ENCODE results near the gene ATG2B. TPM values are rescaled to one million over a fixed set of nuclear protein-coding genes. Genes with fewer than 3 reads are reported as not detected.

Gene ATG2B
- total RNA-seq, 5 donors from 2014 or later (not counting 1 experiment from before 2014, with no cell fraction given), result 27.7 to 37.3 (median 31.5) TPM

- CTCF ChIA-PET, result no interaction called here
- Histone ChIP-seq H3K4me3 (ENCODE audit: control insufficient read depth in 1 of 2, extremely low read depth in 1 of 2, low read length in 1 of 2) (no peak overlapping the region), H3K27ac (ENCODE audit: low read length) (no peak overlapping the region), H3K9me3 (no peaks in the 10 kb centered on the region), H3K27me3 (replicated peaks in 1 of 2; ENCODE audit: control insufficient read depth in 2 of 2, extremely low read depth in 1 of 2, insufficient read depth in 2 of 2, low read length in 1 of 2) (no peaks in the 10 kb centered on the region), H3K36me3 (ENCODE audit: control insufficient read depth in 2 of 2, extremely low read depth in 1 of 2, insufficient read depth in 1 of 2, low read length in 1 of 2) (peaks cover 0 to 4% of the 10 kb centered on the region in 2 donors), H3K4me1 (ENCODE audit: control insufficient read depth in 1 of 2, extremely low read depth in 1 of 2, insufficient read depth in 2 of 2, low read length in 2 of 2) (peaks cover 13% of the 10 kb centered on the region in 2 experiments)
- POLR2A ChIA-PET, result no interaction called here
- ATAC-seq (replicated peaks in 1 of 4), result no peak
- peaks cover 43 to 47% (median 45%) of the 10 kb centered on the region in 3 donors for H3K4me1 Mint-ChIP-seq
- no peaks in the 10 kb centered on the region for H3K27me3 Mint-ChIP-seq
- H3K27ac Mint-ChIP-seq, result no peak overlapping the region
- WGBS (ENCODE audit: insufficient coverage), result 100% methylated on average over 1 of the region's 1 CpG
- no peak overlapping the region for H3K4me3 Mint-ChIP-seq
- DNase-seq, result no peak
- peaks cover 17% of the 10 kb centered on the region for H3K36me3 Mint-ChIP-seq
- peaks cover 0 to 5% (median 0%) of the 10 kb centered on the region in 3 donors for H3K9me3 Mint-ChIP-seq
These were observed 5.4 kb upstream of the ATG2B start for GRCh38 chr14:96368534-96368933.

- ATAC-seq (replicated peaks in 1 of 4), result no peak
- POLR2A ChIA-PET, result interaction anchor here in 1 of 2 donors (0.6 kb wide), 1 partner anchor 24 kb away, joined by 3 read pairs; no protein-coding TSS in a partner anchor
- peaks cover 20% of the 10 kb centered on the region for H3K36me3 Mint-ChIP-seq
- H3K27ac ChIP-seq (ENCODE audit: low read length), result no peak overlapping the region
- WGBS (ENCODE audit: insufficient coverage), result 100% methylated on average over 1 of the region's 1 CpG
- H3K4me3 Mint-ChIP-seq, result peak overlapping the region; percentile 86 to 89 (median 86)
- peak overlapping the region in 1 of 2 donors; percentile 42 for H3K27ac Mint-ChIP-seq
- CTCF ChIA-PET, result no interaction called here
- H3K36me3 ChIP-seq (ENCODE audit: control insufficient read depth in 2 of 2, extremely low read depth in 1 of 2, insufficient read depth in 1 of 2, low read length in 1 of 2), result peaks cover 0 to 4% of the 10 kb centered on the region in 2 donors
- peaks cover 59 to 69% (median 60%) of the 10 kb centered on the region in 3 donors for H3K4me1 Mint-ChIP-seq
- H3K9me3 ChIP-seq, result no peaks in the 10 kb centered on the region
- H3K4me3 ChIP-seq (ENCODE audit: control insufficient read depth in 1 of 2, extremely low read depth in 1 of 2, low read length in 1 of 2), result no peak overlapping the region
- no peaks in the 10 kb centered on the region for H3K27me3 ChIP-seq (replicated peaks in 1 of 2; ENCODE audit: control insufficient read depth in 2 of 2, extremely low read depth in 1 of 2, insufficient read depth in 2 of 2, low read length in 1 of 2)
- H3K4me1 ChIP-seq (ENCODE audit: control insufficient read depth in 1 of 2, extremely low read depth in 1 of 2, insufficient read depth in 2 of 2, low read length in 2 of 2), result peaks cover 27 to 37% of the 10 kb centered on the region in 2 experiments
- DNase-seq, result no peak
- no peaks in the 10 kb centered on the region for H3K27me3 Mint-ChIP-seq
- peaks cover 0 to 5% (median 0%) of the 10 kb centered on the region in 3 donors for H3K9me3 Mint-ChIP-seq
These were observed 1.8 kb upstream of the ATG2B start for GRCh38 chr14:96364962-96365361.

GRCh38 chr14:96363751-96364336 lies 703 bp upstream of the ATG2B start:
- WGBS (ENCODE audit: insufficient coverage), result 1% methylated on average over 36 of the region's 38 CpGs
- H3K4me1 ChIP-seq (ENCODE audit: control insufficient read depth in 1 of 2, extremely low read depth in 1 of 2, insufficient read depth in 2 of 2, low read length in 2 of 2), result peaks cover 24 to 37% of the 10 kb centered on the region in 2 experiments
- CTCF ChIA-PET, result no interaction called here

GRCh38 chr14:96362071-96362964 lies 823 bp downstream of the ATG2B start:
- ChIA-PET POLR2A (no interaction called here), CTCF (no interaction called here)
- Mint-ChIP-seq H3K27ac (peak overlapping the region; percentile 79 to 83), H3K9me3 (no peaks in the 10 kb centered on the region), H3K36me3 (peaks cover 6% of the 10 kb centered on the region), H3K4me1 (peaks cover 51 to 71% (median 57%) of the 10 kb centered on the region in 3 donors), H3K27me3 (no peaks in the 10 kb centered on the region), H3K4me3 (peak overlapping the region; percentile 83 to 86 (median 86))
- peaks cover 0 to 4% of the 10 kb centered on the region in 2 donors for H3K36me3 ChIP-seq (ENCODE audit: control insufficient read depth in 2 of 2, extremely low read depth in 1 of 2, insufficient read depth in 1 of 2, low read length in 1 of 2)
- H3K4me3 ChIP-seq (ENCODE audit: control insufficient read depth in 1 of 2, extremely low read depth in 1 of 2, low read length in 1 of 2), result peak overlapping the region; percentile 90 to 100
- no peaks in the 10 kb centered on the region for H3K27me3 ChIP-seq (replicated peaks in 1 of 2; ENCODE audit: control insufficient read depth in 2 of 2, extremely low read depth in 1 of 2, insufficient read depth in 2 of 2, low read length in 1 of 2)
- WGBS (ENCODE audit: insufficient coverage), result under 1% methylated on average over 26 of the region's 27 CpGs
- H3K27ac ChIP-seq (ENCODE audit: low read length), result peak overlapping the region; percentile 92
- DNase-seq (peak in 34 of 35 experiments; percentile 9 to 84 (median 48)), ATAC-seq (replicated peaks in 1 of 4) (peak; percentile 7 to 30 (median 22))
- peaks cover 24 to 37% of the 10 kb centered on the region in 2 experiments for H3K4me1 ChIP-seq (ENCODE audit: control insufficient read depth in 1 of 2, extremely low read depth in 1 of 2, insufficient read depth in 2 of 2, low read length in 2 of 2)
- H3K9me3 ChIP-seq, result no peaks in the 10 kb centered on the region

More at GRCh38 chr14:96363751-96364336, 703 bp upstream of the ATG2B start:
- peaks cover 59 to 73% (median 64%) of the 10 kb centered on the region in 3 donors for H3K4me1 Mint-ChIP-seq
- Histone ChIP-seq H3K4me3 (ENCODE audit: control insufficient read depth in 1 of 2, extremely low read depth in 1 of 2, low read length in 1 of 2) (peak overlapping the region; percentile 83 to 85), H3K27ac (ENCODE audit: low read length) (peak overlapping the region; percentile 62), H3K27me3 (replicated peaks in 1 of 2; ENCODE audit: control insufficient read depth in 2 of 2, extremely low read depth in 1 of 2, insufficient read depth in 2 of 2, low read length in 1 of 2) (no peaks in the 10 kb centered on the region), H3K36me3 (ENCODE audit: control insufficient read depth in 2 of 2, extremely low read depth in 1 of 2, insufficient read depth in 1 of 2, low read length in 1 of 2) (peaks cover 0 to 4% of the 10 kb centered on the region in 2 donors), H3K9me3 (no peaks in the 10 kb centered on the region)
- peak in 28 of 35 experiments; percentile 4 to 57 (median 26) for DNase-seq
- peak overlapping the region; percentile 81 to 85 for H3K27ac Mint-ChIP-seq
- POLR2A ChIA-PET, result no interaction called here
- H3K36me3 Mint-ChIP-seq, result peaks cover 15% of the 10 kb centered on the region
- ATAC-seq (replicated peaks in 1 of 4), result peak; percentile 30 to 34 (median 30)
- H3K9me3 Mint-ChIP-seq, result peaks cover 0 to 3% (median 0%) of the 10 kb centered on the region in 3 donors
- H3K27me3 Mint-ChIP-seq, result no peaks in the 10 kb centered on the region
- H3K4me3 Mint-ChIP-seq, result peak overlapping the region; percentile 86 to 89 (median 86)

- H3K4me3 Mint-ChIP-seq, result no peak overlapping the region
- H3K27me3 Mint-ChIP-seq, result no peaks in the 10 kb centered on the region
- Histone ChIP-seq H3K27ac (ENCODE audit: low read length) (no peak overlapping the region), H3K4me1 (ENCODE audit: control insufficient read depth in 1 of 2, extremely low read depth in 1 of 2, insufficient read depth in 2 of 2, low read length in 2 of 2) (peaks cover 24 to 33% of the 10 kb centered on the region in 2 experiments), H3K27me3 (replicated peaks in 1 of 2; ENCODE audit: control insufficient read depth in 2 of 2, extremely low read depth in 1 of 2, insufficient read depth in 2 of 2, low read length in 1 of 2) (no peaks in the 10 kb centered on the region), H3K9me3 (no peaks in the 10 kb centered on the region), H3K4me3 (ENCODE audit: control insufficient read depth in 1 of 2, extremely low read depth in 1 of 2, low read length in 1 of 2) (no peak overlapping the region), H3K36me3 (ENCODE audit: control insufficient read depth in 2 of 2, extremely low read depth in 1 of 2, insufficient read depth in 1 of 2, low read length in 1 of 2) (peaks cover 0 to 4% of the 10 kb centered on the region in 2 donors)
- ATAC-seq (replicated peaks in 1 of 4), result no peak
- peaks cover 51 to 62% (median 52%) of the 10 kb centered on the region in 3 donors for H3K4me1 Mint-ChIP-seq
- ChIA-PET POLR2A (interaction anchor here in 1 of 2 donors (0.8 kb wide), 1 partner anchor 47 kb away, joined by 6 read pairs; no protein-coding TSS in a partner anchor), CTCF (interaction anchor here in 1 of 2 donors (0.7 kb wide), 1 partner anchor 62 kb away, joined by 3 read pairs; no protein-coding TSS in a partner anchor)
- no peak overlapping the region for H3K27ac Mint-ChIP-seq
- no peak for DNase-seq
- no peaks in the 10 kb centered on the region for H3K9me3 Mint-ChIP-seq
- H3K36me3 Mint-ChIP-seq, result peaks cover 11% of the 10 kb centered on the region
These were observed 3.2 kb downstream of the ATG2B start for GRCh38 chr14:96359959-96360358.

- ChIA-PET POLR2A (interaction anchor here (0.6 to 0.7 kb wide), 3 partner anchors 14 to 230 kb away, joined by 3 to 4 read pairs (median 3); no protein-coding TSS in a partner anchor), CTCF (no interaction called here)
- no peak overlapping the region for H3K4me3 ChIP-seq (ENCODE audit: control insufficient read depth in 1 of 2, extremely low read depth in 1 of 2, low read length in 1 of 2)
- ATAC-seq (replicated peaks in 1 of 4) (no peak), DNase-seq (no peak)
- no peaks in the 10 kb centered on the region for H3K9me3 ChIP-seq
- Mint-ChIP-seq H3K27me3 (no peaks in the 10 kb centered on the region), H3K27ac (no peak overlapping the region), H3K9me3 (peaks cover 0 to 4% (median 0%) of the 10 kb centered on the region in 3 donors), H3K4me1 (peaks cover 42 to 53% (median 48%) of the 10 kb centered on the region in 3 donors), H3K36me3 (peaks cover 20% of the 10 kb centered on the region), H3K4me3 (no peak overlapping the region)
- no peaks in the 10 kb centered on the region for H3K36me3 ChIP-seq (ENCODE audit: control insufficient read depth in 2 of 2, extremely low read depth in 1 of 2, insufficient read depth in 1 of 2, low read length in 1 of 2)
- peaks cover 8 to 21% of the 10 kb centered on the region in 2 experiments for H3K4me1 ChIP-seq (ENCODE audit: control insufficient read depth in 1 of 2, extremely low read depth in 1 of 2, insufficient read depth in 2 of 2, low read length in 2 of 2)
- WGBS (ENCODE audit: insufficient coverage), result 97% methylated on average over 3 of the region's 3 CpGs
- no peak overlapping the region for H3K27ac ChIP-seq (ENCODE audit: low read length)
- H3K27me3 ChIP-seq (replicated peaks in 1 of 2; ENCODE audit: control insufficient read depth in 2 of 2, extremely low read depth in 1 of 2, insufficient read depth in 2 of 2, low read length in 1 of 2), result no peaks in the 10 kb centered on the region
These were observed 5.9 kb downstream of the ATG2B start for GRCh38 chr14:96357216-96357615.

Measured in T-cell (primary cell).